Measurements from ENCODE around the gene PON1.

Gene PON1

GRCh38 chr7:95316588-95316987, 7.7 kb downstream of the PON1 start:
- no peak for DNase-seq

GRCh38 chr7:95312561-95312960, 11.8 kb downstream of the PON1 start:
- DNase-seq: no peak

- no peak for DNase-seq
Measured at GRCh38 chr7:95311389-95311788, 12.9 kb downstream of the PON1 start.

GRCh38 chr7:95309951-95310350, 14.4 kb downstream of the PON1 start:
- no peak for DNase-seq

GRCh38 chr7:95304990-95305389, 19.3 kb downstream of the PON1 start:
- DNase-seq: no peak

GRCh38 chr7:95303013-95303905, 21.1 kb downstream of the PON1 start:
- DNase-seq: no peak

- DNase-seq: no peak
Measured at GRCh38 chr7:95298091-95298490, 26.2 kb downstream of the PON1 start.

- no peak for DNase-seq
Measured at GRCh38 chr7:95297041-95297440, 27.3 kb downstream of the PON1 start.

GRCh38 chr7:95296456-95296855, 27.9 kb downstream of the PON1 start:
- DNase-seq: no peak

- no peak for DNase-seq
Measured at GRCh38 chr7:95295397-95295796, 28.9 kb downstream of the PON1 start.

- no peak for DNase-seq
Measured at GRCh38 chr7:95290166-95290830, 34.0 kb downstream of the PON1 start.

- DNase-seq: no peak
Measured at GRCh38 chr7:95286096-95286495, 38.2 kb downstream of the PON1 start.

- no peak for DNase-seq
Measured at GRCh38 chr7:95279417-95279816, 44.9 kb downstream of the PON1 start.

GRCh38 chr7:95276114-95276513, 48.2 kb downstream of the PON1 start:
- no peak for DNase-seq

- DNase-seq: no peak
Measured at GRCh38 chr7:95269640-95270039, 54.7 kb downstream of the PON1 start.

- no peak for DNase-seq
Measured at GRCh38 chr7:95267754-95268153, 56.6 kb downstream of the PON1 start.

- no peak for DNase-seq
Measured at GRCh38 chr7:95265634-95266033, 58.7 kb downstream of the PON1 start.

- no peak for DNase-seq
Measured at GRCh38 chr7:95264363-95264891, 59.9 kb downstream of the PON1 start.

GRCh38 chr7:95263785-95264362, 60.5 kb downstream of the PON1 start:
- no peak for DNase-seq

- no peak for DNase-seq
Measured at GRCh38 chr7:95262875-95263274, 61.5 kb downstream of the PON1 start.

GRCh38 chr7:95261895-95262415, 62.4 kb downstream of the PON1 start:
- no peak for DNase-seq

- DNase-seq: no peak
Measured at GRCh38 chr7:95255691-95256090, 68.6 kb downstream of the PON1 start.

GRCh38 chr7:95253986-95254385, 70.3 kb downstream of the PON1 start:
- no peak for DNase-seq

- no peak for DNase-seq
Measured at GRCh38 chr7:95251966-95252365, 72.4 kb downstream of the PON1 start.
